ENCODE measurements around the gene LSM14A.
"Not testable (repeated sequence)": the region's sequence is repeated elsewhere in the genome, so short reads cannot be mapped to it uniquely, and the experiment has no call there.

LSM14A gene

DNA sequence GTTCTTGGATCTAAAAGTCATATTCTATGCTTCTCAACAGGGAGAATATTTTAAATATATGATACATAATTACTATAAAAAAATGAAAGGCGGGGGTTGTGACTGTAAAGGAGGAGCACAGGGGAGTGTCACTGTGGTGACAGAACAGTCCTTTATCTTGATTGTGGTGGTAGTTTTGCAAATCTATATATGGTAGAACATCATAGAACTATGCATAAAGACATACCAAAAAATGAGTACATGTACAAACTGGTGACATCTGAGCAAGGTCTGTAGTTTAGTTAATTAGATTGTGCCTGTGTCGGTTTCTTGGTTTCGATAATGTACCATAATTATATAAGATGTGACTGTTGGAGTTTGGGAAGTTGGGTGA is 43.3 kb downstream of the LSM14A start:
- no peaks in the 10 kb centered on the region for H3K9me3 ChIP-seq (ENCODE audit: severe bottlenecking)
- H3K4me3 ChIP-seq (ENCODE audit: low read depth, low read length): no peak overlapping the region
- TF ChIP-seq, protein P1, sequence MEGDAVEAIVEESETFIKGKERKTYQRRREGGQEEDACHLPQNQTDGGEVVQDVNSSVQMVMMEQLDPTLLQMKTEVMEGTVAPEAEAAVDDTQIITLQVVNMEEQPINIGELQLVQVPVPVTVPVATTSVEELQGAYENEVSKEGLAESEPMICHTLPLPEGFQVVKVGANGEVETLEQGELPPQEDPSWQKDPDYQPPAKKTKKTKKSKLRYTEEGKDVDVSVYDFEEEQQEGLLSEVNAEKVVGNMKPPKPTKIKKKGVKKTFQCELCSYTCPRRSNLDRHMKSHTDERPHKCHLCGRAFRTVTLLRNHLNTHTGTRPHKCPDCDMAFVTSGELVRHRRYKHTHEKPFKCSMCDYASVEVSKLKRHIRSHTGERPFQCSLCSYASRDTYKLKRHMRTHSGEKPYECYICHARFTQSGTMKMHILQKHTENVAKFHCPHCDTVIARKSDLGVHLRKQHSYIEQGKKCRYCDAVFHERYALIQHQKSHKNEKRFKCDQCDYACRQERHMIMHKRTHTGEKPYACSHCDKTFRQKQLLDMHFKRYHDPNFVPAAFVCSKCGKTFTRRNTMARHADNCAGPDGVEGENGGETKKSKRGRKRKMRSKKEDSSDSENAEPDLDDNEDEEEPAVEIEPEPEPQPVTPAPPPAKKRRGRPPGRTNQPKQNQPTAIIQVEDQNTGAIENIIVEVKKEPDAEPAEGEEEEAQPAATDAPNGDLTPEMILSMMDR (IDR thresholded peaks at IDR 0.05; ENCODE audit: low read depth, low read length): no peak
- H3K27me3 ChIP-seq (ENCODE audit: insufficient read depth, low read depth, severe bottlenecking): no peaks in the 10 kb centered on the region
- peaks cover 63% of the 10 kb centered on the region for H3K36me3 ChIP-seq
- no peak overlapping the region for H3K27ac ChIP-seq
- no peak for DNase-seq

DNA sequence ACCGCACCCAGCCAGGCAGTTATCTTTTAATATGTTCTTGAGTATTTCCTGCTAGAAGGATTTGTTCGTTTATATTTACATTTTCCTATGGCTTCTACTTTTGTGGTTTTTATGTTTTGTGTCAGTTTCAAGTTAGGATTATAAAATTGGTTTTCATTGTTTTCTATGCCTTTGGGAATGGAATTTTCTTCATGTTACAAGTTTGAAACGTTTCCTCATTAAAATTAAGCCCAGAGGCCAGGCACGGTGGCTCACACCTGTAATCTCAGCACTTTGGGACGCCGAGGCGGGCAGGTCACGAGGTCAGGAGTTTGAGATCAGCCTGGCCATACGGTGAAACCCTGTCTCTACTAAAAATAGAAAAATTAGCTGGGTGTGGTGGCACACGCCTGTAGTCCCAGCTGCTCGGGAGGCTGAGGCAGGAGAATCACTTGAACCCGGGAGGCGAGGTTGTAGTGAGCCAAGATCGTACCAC is 44.5 kb downstream of the LSM14A start:
- H3K36me3 ChIP-seq: peaks cover 64% of the 10 kb centered on the region
- H3K27ac ChIP-seq; H3K9me3 ChIP-seq (ENCODE audit: severe bottlenecking): not testable (repeated sequence)

DNA sequence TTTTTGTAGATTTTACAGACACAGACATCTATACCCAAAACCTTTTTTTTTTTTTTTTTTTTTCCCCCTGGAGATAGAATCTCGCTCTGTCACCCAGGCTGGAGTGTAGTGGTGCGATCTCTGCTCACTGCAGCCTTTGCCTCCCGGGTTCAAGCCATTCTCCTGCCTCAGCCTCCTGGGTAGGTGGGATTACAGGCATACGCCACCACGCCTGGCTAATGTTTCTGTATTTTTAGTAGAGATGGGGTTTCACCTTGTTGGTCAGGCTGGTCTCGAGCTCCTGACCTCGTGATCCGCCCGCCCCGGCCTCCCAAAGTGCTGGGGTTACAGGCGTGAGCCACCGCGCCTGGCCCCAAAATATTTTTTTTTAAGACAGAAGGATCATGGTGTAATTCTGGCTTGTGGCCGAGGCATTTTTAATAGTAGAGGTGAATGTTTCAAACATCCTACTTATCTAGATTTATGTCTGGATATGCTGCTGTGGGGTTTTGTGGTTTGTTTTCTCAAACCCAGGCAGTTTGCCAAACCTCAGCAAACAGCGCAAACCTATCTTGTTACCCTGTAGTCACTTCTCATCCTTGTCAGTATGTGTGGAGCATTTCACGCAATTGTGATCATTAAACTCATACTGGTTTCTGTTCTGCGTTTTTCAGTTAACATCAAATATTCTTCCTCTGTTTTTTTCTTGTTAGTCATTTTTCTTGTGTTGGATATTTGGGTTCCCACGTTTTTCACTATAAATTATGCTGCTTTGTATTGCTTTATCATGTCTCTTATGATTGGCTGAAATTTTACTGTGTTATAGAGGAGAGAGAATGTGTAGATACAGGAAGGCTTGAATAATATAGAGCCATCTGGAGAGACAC is 45.9 kb downstream of the LSM14A start:
- no peak for DNase-seq
- Histone ChIP-seq H3K27ac (no peak overlapping the region), H3K27me3 (ENCODE audit: insufficient read depth, low read depth, severe bottlenecking) (no peaks in the 10 kb centered on the region), H3K36me3 (peaks cover 68% of the 10 kb centered on the region), H3K9me3 (ENCODE audit: severe bottlenecking) (no peaks in the 10 kb centered on the region), H3K4me3 (ENCODE audit: low read depth, low read length) (no peak overlapping the region)
- TF ChIP-seq, protein P1 (IDR thresholded peaks at IDR 0.05; ENCODE audit: low read depth, low read length): no peak

More for the DNA sequence above, 44.5 kb downstream of the LSM14A start:
- H3K4me3 ChIP-seq (ENCODE audit: low read depth, low read length); DNase-seq; H3K27me3 ChIP-seq (ENCODE audit: insufficient read depth, low read depth, severe bottlenecking): not testable (repeated sequence)

DNA sequence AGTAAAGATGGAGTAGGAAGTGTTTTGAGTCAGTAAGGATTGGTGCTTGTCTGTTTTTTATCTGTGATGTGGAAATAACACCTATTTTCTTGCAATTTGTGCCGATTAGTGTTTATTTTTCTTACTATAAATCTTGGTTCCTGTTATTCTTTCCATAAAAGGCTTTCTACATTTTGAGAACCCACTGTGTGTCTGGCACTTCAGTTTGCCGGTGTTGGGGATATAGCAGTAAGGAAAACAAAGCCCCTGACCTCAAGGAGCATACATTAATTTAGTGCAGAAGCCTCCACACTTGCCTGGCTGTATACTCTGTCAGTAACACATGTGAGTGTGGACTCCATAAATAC is 46.5 kb downstream of the LSM14A start:
- Histone ChIP-seq H3K4me3 (ENCODE audit: low read depth, low read length) (no peak overlapping the region), H3K36me3 (peaks cover 73% of the 10 kb centered on the region), H3K27ac (no peak overlapping the region), H3K9me3 (ENCODE audit: severe bottlenecking) (no peaks in the 10 kb centered on the region), H3K27me3 (ENCODE audit: insufficient read depth, low read depth, severe bottlenecking) (no peaks in the 10 kb centered on the region)
- TF ChIP-seq, protein P1 (IDR thresholded peaks at IDR 0.05; ENCODE audit: low read depth, low read length): no peak
- no peak for DNase-seq

DNA sequence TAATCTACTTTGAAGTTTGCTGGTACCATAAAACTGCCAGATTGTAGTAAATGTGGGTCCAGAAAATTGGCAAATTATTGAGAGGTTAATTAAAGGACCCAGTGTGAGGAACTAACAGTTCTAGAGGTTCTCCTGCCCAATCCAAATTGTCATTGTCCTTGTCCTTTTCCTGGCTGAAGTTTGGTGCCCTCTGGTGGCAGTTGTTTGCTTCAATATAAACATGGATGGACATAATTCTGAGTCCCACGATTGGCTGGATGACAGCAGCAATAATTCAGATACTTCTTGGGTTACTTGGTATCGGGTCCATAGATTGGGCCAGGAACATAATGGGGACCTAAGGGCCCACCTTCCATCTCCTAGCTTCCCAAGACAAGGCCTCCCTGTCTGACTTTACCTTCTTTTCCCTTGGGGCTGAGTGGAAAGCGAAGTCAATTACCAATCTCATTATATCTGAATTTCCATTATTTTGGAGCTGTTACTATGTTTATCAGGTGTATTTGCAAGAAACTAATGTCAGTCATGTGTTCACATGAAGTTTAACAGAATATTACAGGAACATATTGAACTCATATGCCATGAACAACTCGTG is 48.3 kb downstream of the LSM14A start:
- Histone ChIP-seq H3K36me3 (peaks cover 85% of the 10 kb centered on the region), H3K9me3 (ENCODE audit: severe bottlenecking) (no peaks in the 10 kb centered on the region), H3K27me3 (ENCODE audit: insufficient read depth, low read depth, severe bottlenecking) (no peaks in the 10 kb centered on the region), H3K4me3 (ENCODE audit: low read depth, low read length) (no peak overlapping the region), H3K27ac (no peak overlapping the region)
- TF ChIP-seq, protein P1 (IDR thresholded peaks at IDR 0.05; ENCODE audit: low read depth, low read length): peak; percentile 64
- DNase-seq: peak; percentile 69

DNA sequence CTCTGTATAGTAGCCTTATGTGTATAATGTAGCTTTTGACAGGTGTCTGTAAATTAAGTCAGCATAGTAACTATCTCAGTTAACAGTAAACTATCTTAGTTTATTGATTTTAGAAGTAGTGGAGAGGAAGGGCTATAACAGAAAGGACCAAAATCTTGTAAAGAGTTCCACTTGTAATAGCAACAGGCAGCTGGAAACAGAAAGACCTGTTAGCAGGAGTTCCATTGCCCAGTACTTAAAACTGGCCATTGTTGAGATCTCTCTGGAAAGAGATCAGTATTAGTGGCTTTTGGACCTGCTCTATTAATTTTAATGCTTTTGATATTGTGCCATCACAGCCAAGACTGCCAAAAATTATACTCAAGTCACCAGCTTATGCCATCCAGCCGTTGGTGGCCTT is 50.1 kb downstream of the LSM14A start:
- DNase-seq: no peak
- TF ChIP-seq, protein P1 (IDR thresholded peaks at IDR 0.05; ENCODE audit: low read depth, low read length): no peak
- Histone ChIP-seq H3K9me3 (ENCODE audit: severe bottlenecking) (no peaks in the 10 kb centered on the region), H3K4me3 (ENCODE audit: low read depth, low read length) (no peak overlapping the region), H3K36me3 (peaks cover 87% of the 10 kb centered on the region), H3K27ac (no peak overlapping the region), H3K27me3 (ENCODE audit: insufficient read depth, low read depth, severe bottlenecking) (no peaks in the 10 kb centered on the region)
